Neural cell (in vitro differentiated cells): Measurements from ENCODE around the gene RACK1. TPM values are rescaled to one million over a fixed set of nuclear protein-coding genes. Genes with fewer than 3 reads are reported as not detected.

ENCODE experiments used
- H2AFZ ChIP-seq: fragments of 200-600, 300-800 bp; sonication (generic), shearing (Covaris generic); 2 replicates; pipeline ENCODE4 v1.6.0; 2014; ENCODE audit warnings: low read depth, mild to moderate bottlenecking, antibody characterized with exemption, low read length, moderate library complexity
- H3F3A ChIP-seq: fragments of 200-600 bp; shearing (Covaris generic); 2 replicates; pipeline ENCODE4 v1.6.1; 2016; ENCODE audit warnings: mild to moderate bottlenecking, moderate library complexity, mixed read lengths, antibody characterized with exemption, low read length; ENCODE audit not compliant: insufficient read depth, poor library complexity, severe bottlenecking
- H3K27ac ChIP-seq: fragments of 200-600, 300-800 bp; sonication (generic), shearing (Covaris generic); 2 replicates; pipeline ENCODE4 v1.5.1; 2014; ENCODE audit warnings: mild to moderate bottlenecking, low read length, moderate library complexity
- H3K27me3 ChIP-seq: fragments of 300-800, 200-600 bp; sonication (generic), shearing (Covaris generic); 2 replicates; pipeline ENCODE4 v1.6.0; 2014; ENCODE audit warnings: mild to moderate bottlenecking, low read depth, low read length, moderate library complexity; ENCODE audit not compliant: insufficient read depth
- H3K36me3 ChIP-seq: fragments of 300-800, 200-600 bp; sonication (generic), shearing (Covaris generic); 2 replicates; pipeline ENCODE4 v1.5.1; 2014; ENCODE audit warnings: mild to moderate bottlenecking, antibody characterized with exemption, low read length, moderate library complexity; ENCODE audit not compliant: insufficient read depth
- H3K4me2 ChIP-seq: fragments of 300-800, 200-600 bp; sonication (generic), shearing (Covaris generic); 2 replicates; pipeline ENCODE4 v1.6.0; 2014; ENCODE audit warnings: mild to moderate bottlenecking, low read length
- H3K4me3 ChIP-seq: fragments of 300-800, 200-600 bp; sonication (generic), shearing (Covaris generic); 2 replicates; pipeline ENCODE4 v1.5.1; 2014; ENCODE audit warnings: mild to moderate bottlenecking, low read length, moderate library complexity
- H3K79me2 ChIP-seq: fragments of 200-600 bp; shearing (Covaris generic); replicated peaks from 2 replicates; pipeline ENCODE4 v1.6.0; 2014; ENCODE audit warnings: mild to moderate bottlenecking, low read length, moderate library complexity; ENCODE audit not compliant: insufficient read depth
- H3K9ac ChIP-seq: fragments of 300-800, 200-600 bp; sonication (generic), shearing (Covaris generic); 2 replicates; pipeline ENCODE4 v1.6.1; 2016; ENCODE audit warnings: mild to moderate bottlenecking, low read length, mixed read lengths
- H3K9me2 ChIP-seq: fragments of 200-600 bp; shearing (Covaris generic); 2 replicates; pipeline ENCODE4 v1.6.1; 2016; ENCODE audit warnings: mild to moderate bottlenecking, low read length, mixed read lengths; ENCODE audit not compliant: insufficient read depth
- H3K9me3 ChIP-seq: fragments of 200-600, 300-800 bp; sonication (generic), shearing (Covaris generic); 2 replicates; pipeline ENCODE4 v1.6.1; 2016; ENCODE audit warnings: mild to moderate bottlenecking, mixed run types, low read length, moderate library complexity, mixed read lengths
- H4K20me1 ChIP-seq: fragments of 200-600 bp; shearing (Covaris generic); 2 replicates; pipeline ENCODE4 v1.6.1; 2016; ENCODE audit warnings: mild to moderate bottlenecking, mixed run types; ENCODE audit not compliant: insufficient read depth
- CTCF ChIP-seq: fragments of 450-650 bp; IDR thresholded peaks from 2 replicates; pipeline ENCODE4 v1.5.1; 2014; ENCODE audit warnings: antibody characterized with exemption, mild to moderate bottlenecking, moderate library complexity; ENCODE audit not compliant: poor library complexity, severe bottlenecking
- EZH2 ChIP-seq: fragments of 200-600, 300-800 bp; shearing (Covaris generic), sonication (generic); IDR thresholded peaks from 2 replicates; pipeline ENCODE4 v1.6.1; 2014; ENCODE audit warnings: antibody characterized with exemption, low read length, borderline replicate concordance, mild to moderate bottlenecking; ENCODE audit not compliant: insufficient read depth, poor library complexity, severe bottlenecking
- POLR2AphosphoS5 ChIP-seq: IDR thresholded peaks from 2 replicates; pipeline ENCODE4 v1.6.1; 2012
- RAD21 ChIP-seq: fragments of 450-650 bp; conservative IDR thresholded peaks from 2 replicates; pipeline ENCODE4 v1.6.1; 2014; ENCODE audit warnings: antibody characterized with exemption, mild to moderate bottlenecking, moderate library complexity
- SMC3 ChIP-seq: fragments of 450-650 bp; conservative IDR thresholded peaks from 2 replicates; pipeline ENCODE4 v1.6.1; 2014; ENCODE audit warnings: antibody characterized with exemption, mild to moderate bottlenecking, moderate library complexity; ENCODE audit not compliant: poor library complexity
- TAF1 ChIP-seq: IDR thresholded peaks from 2 replicates; pipeline ENCODE4 v1.6.1; 2012; ENCODE audit warnings: low read depth
- polyA plus RNA-seq: library from polyadenylated mRNA; depleted of rRNA; stranded (reverse); fragments of >200 nt; gene quantifications from 2 replicates; pipeline ENCODE4 v1.2.3, GENCODE V29; 2014
- TF ChIP-seq, protein P1 (sequence below): IDR thresholded peaks from 2 replicates; pipeline ENCODE4 v1.6.1; 2012; ENCODE audit warnings: borderline replicate concordance

RACK1 gene
- polyA plus RNA-seq, 1 donor from 2014 or later, result 2,178 TPM

DNA sequence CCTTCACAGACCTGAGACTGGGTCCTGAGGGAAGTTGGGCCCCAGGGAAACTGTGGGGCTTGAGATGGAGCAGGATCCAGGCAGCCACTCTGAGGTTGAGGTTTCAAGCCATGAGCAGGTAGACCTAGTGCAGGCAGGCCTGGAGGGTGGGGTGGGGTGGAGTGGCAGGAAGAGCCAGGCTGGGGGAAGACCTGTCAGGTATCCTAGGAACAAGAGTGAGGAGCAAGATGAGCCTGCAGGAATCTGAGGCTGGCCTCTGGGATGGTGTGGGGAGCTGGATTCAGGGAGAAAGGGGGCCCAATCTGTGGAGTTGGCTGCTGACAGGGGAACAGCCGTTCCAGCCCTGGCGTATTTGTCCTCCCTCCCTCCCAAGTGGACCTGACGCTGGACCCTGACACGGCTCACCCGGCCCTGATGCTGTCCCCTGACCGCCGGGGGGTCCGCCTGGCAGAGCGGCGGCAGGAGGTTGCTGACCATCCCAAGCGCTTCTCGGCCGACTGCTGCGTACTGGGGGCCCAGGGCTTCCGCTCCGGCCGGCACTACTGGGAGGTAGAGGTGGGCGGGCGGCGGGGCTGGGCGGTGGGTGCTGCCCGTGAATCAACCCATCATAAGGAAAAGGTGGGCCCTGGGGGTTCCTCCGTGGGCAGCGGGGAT, 9.8 kb downstream of the RACK1 start:
- TF ChIP-seq EZH2 (no peak), CTCF (no peak), SMC3 (no peak), TAF1 (no peak), POLR2AphosphoS5 (no peak)
- TF ChIP-seq, protein P1, sequence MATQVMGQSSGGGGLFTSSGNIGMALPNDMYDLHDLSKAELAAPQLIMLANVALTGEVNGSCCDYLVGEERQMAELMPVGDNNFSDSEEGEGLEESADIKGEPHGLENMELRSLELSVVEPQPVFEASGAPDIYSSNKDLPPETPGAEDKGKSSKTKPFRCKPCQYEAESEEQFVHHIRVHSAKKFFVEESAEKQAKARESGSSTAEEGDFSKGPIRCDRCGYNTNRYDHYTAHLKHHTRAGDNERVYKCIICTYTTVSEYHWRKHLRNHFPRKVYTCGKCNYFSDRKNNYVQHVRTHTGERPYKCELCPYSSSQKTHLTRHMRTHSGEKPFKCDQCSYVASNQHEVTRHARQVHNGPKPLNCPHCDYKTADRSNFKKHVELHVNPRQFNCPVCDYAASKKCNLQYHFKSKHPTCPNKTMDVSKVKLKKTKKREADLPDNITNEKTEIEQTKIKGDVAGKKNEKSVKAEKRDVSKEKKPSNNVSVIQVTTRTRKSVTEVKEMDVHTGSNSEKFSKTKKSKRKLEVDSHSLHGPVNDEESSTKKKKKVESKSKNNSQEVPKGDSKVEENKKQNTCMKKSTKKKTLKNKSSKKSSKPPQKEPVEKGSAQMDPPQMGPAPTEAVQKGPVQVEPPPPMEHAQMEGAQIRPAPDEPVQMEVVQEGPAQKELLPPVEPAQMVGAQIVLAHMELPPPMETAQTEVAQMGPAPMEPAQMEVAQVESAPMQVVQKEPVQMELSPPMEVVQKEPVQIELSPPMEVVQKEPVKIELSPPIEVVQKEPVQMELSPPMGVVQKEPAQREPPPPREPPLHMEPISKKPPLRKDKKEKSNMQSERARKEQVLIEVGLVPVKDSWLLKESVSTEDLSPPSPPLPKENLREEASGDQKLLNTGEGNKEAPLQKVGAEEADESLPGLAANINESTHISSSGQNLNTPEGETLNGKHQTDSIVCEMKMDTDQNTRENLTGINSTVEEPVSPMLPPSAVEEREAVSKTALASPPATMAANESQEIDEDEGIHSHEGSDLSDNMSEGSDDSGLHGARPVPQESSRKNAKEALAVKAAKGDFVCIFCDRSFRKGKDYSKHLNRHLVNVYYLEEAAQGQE, result no peak
- Histone ChIP-seq H3K36me3 (peaks cover 13% of the 10 kb centered on the region), H4K20me1 (no peaks in the 10 kb centered on the region), H3K9me3 (no peaks in the 10 kb centered on the region), H2AFZ (no peak overlapping the region), H3K4me2 (no peak overlapping the region), H3K9ac (no peak overlapping the region), H3K79me2 (no peaks in the 10 kb centered on the region), H3K27me3 (no peaks in the 10 kb centered on the region), H3K4me3 (no peak overlapping the region), H3K27ac (no peak overlapping the region), H3F3A (no peaks in the 10 kb centered on the region), H3K9me2 (no peaks in the 10 kb centered on the region)

DNA sequence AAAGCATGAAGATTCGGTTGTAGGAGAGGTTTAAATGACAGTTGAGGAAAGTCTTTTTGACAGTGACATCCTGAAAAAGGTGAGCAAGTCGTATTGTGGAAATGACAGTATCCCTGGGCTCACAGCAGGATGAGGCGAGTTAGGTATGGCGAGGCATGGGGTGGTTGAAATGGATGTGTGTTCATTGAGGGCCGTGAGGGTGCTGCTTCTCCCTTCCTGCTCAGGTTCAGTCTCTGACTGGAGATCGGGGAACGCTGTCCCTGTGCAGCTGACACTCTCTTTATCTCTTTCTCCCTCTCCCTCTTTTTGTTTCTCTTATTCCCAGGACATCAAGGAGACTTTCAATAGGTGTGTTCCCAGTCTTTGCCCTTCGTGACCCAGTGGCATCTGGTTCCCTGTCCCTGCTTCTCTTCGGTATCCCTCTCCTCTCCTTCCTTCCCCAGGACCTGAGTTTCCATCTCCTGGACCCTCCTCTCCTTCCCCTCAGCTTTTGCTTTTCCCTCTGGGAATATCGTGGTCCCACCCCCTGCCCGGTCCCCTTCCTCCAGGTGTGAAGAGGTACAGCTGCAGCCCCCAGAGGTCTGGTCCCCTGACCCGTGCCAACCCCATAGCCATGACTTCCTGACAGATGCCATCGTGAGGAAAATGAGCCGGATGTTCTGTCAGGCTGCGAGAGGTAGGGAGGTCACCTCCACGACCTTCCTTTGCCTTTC, 10.5 kb downstream of the RACK1 start:
- Histone ChIP-seq H3K9me3 (no peaks in the 10 kb centered on the region), H4K20me1 (no peaks in the 10 kb centered on the region), H3K4me3 (no peak overlapping the region), H3K36me3 (peaks cover 10% of the 10 kb centered on the region), H3K9me2 (no peaks in the 10 kb centered on the region), H2AFZ (no peak overlapping the region), H3K79me2 (no peaks in the 10 kb centered on the region), H3K4me2 (no peak overlapping the region), H3K27me3 (no peaks in the 10 kb centered on the region), H3F3A (no peaks in the 10 kb centered on the region), H3K9ac (no peak overlapping the region), H3K27ac (no peak overlapping the region)
- no peak for TF ChIP-seq EZH2
- TF ChIP-seq RAD21, result no peak
- TF ChIP-seq POLR2AphosphoS5, result no peak
- no peak for TF ChIP-seq TAF1
